Thyroid gland (tissue), 4 donors: ENCODE measurements around the gene WDPCP. TPM values are rescaled to one million over a fixed set of nuclear protein-coding genes. Genes with fewer than 3 reads are reported as not detected.
"Not testable (repeated sequence)": the region's sequence is repeated elsewhere in the genome, so short reads cannot be mapped to it uniquely, and the experiment has no call there.

Experiments
- DNase-seq, 2 donors: peaks; one replicate each; pipeline ENCODE4 v3.0.0-alpha.2; 2019
- H3K27ac ChIP-seq, 3 donors: fragments of 200-600 bp; sonication (generic); 1 replicate in 2 of 3; 2 replicates in 1 of 3; pipeline ENCODE4 v1.5.1; 2016 to 2019; ENCODE audit warnings: mild to moderate bottlenecking in 1 of 3, moderate library complexity in 1 of 3
- H3K27me3 ChIP-seq: fragments of 200-600 bp; sonication (generic); one replicate; pipeline ENCODE4 v1.5.1; 2019
- H3K36me3 ChIP-seq, 2 donors: fragments of 200-600 bp; sonication (generic); one replicate each; pipeline ENCODE4 v1.5.1; 2016 to 2019
- H3K4me1 ChIP-seq, 2 donors: fragments of 200-600 bp; sonication (generic); one replicate each; pipeline ENCODE4 v1.5.1; 2017 to 2019
- H3K4me3 ChIP-seq, 3 donors: fragments of 200-600 bp; sonication (generic); replicated peaks in 1 of 3; 1 replicate in 2 of 3; 2 replicates in 1 of 3; pipeline ENCODE4 v1.5.1; 2016; ENCODE audit warnings: mild to moderate bottlenecking in 1 of 3
- H3K9me3 ChIP-seq: fragments of 200-600 bp; sonication (generic); one replicate; pipeline ENCODE4 v1.5.1; 2017
- POLR2A ChIP-seq, 2 donors: fragments of 450-650 bp; IDR thresholded peaks; one replicate each; pipeline ENCODE4 v1.6.1; 2017; ENCODE audit warnings: antibody characterized with exemption in 2 of 2, mild to moderate bottlenecking in 2 of 2, moderate library complexity in 1 of 2
- WGBS, 2 donors: methylation state at CpG; one replicate each; pipeline ENCODE4 v1.1.5; 2017; 5-methylcytosine and 5-hydroxymethylcytosine counted together
- intact Hi-C: fragments of 100-400 bp; cut with DNase I; formaldehyde crosslinking; loops from one replicate; pipeline ENCODE4 v1.15.1; 2023
- total RNA-seq, 4 donors: library from RNA; depleted of rRNA; stranded (reverse); fragments of >200 nt; gene quantifications; one replicate each; pipeline ENCODE4 v1.2.3, GENCODE V29; 2016
- TF ChIP-seq, protein P1 (sequence below), 6 experiments: fragments of 200-600 bp in 3 of 6; fragments of 450-650 bp in 3 of 6; sonication (generic) in 3 of 6; IDR thresholded peaks; one replicate each; pipeline ENCODE4 v1.5.1; 2016 to 2019; ENCODE audit warnings: antibody characterized with exemption in 6 of 6, mild to moderate bottlenecking in 2 of 6, inconsistent platforms in 1 of 6, moderate library complexity in 1 of 6

WDPCP gene
- total RNA-seq, 4 donors from 2014 or later, result 18.3 to 33.1 (median 22.0) TPM

DNA sequence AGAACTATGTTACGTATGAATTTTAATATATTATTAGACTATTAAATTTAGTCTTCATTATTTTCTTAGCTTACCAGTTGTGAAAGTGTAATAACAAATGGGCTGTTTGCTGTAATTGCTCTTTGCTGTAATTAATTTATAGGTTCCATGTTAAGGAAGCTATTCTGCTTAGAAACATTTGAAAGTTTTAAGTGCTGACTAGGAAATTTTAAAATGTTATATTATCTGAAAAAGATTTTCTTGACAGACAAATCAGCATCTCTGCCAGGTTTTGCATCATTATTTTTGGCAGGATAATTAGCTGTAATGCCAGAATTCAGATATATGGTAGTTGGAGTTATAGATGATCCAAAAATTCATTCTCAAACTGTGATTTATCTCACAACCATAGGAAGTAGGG, 495.4 kb downstream of the WDPCP start:
- no peak for DNase-seq
- intact Hi-C loops, result no loop called here
- Histone ChIP-seq H3K4me1 (no peaks in the 10 kb centered on the region), H3K36me3 (no peaks in the 10 kb centered on the region), H3K27ac (no peak overlapping the region), H3K27me3 (no peaks in the 10 kb centered on the region), H3K9me3 (no peaks in the 10 kb centered on the region), H3K4me3 (no peak overlapping the region)
- TF ChIP-seq POLR2A (IDR thresholded peaks at IDR 0.05), result no peak
- TF ChIP-seq, protein P1, sequence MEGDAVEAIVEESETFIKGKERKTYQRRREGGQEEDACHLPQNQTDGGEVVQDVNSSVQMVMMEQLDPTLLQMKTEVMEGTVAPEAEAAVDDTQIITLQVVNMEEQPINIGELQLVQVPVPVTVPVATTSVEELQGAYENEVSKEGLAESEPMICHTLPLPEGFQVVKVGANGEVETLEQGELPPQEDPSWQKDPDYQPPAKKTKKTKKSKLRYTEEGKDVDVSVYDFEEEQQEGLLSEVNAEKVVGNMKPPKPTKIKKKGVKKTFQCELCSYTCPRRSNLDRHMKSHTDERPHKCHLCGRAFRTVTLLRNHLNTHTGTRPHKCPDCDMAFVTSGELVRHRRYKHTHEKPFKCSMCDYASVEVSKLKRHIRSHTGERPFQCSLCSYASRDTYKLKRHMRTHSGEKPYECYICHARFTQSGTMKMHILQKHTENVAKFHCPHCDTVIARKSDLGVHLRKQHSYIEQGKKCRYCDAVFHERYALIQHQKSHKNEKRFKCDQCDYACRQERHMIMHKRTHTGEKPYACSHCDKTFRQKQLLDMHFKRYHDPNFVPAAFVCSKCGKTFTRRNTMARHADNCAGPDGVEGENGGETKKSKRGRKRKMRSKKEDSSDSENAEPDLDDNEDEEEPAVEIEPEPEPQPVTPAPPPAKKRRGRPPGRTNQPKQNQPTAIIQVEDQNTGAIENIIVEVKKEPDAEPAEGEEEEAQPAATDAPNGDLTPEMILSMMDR (IDR thresholded peaks at IDR 0.05), result no peak
- 0 to 47% methylated on average over 1 of the region's 1 CpG for WGBS, 2 donors

DNA sequence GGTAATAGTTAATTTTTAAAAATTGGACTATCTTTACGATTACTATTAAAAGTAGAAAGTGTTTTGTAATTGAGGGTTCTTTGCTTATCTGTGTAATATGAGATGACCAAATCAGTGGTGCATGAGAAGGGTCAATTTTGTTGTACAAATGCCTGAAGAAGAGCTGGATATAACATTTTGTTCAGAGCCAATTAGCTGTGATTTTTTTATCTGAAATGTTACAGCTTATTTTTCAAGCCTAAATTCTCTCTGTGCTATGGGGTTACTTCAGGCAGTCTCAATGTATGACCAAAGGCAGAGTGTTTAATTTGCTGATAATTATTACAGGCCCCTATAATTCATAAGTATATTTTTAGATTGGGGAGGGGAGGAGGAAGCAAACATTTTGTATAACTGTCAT, 495.9 kb downstream of the WDPCP start:
- no peaks in the 10 kb centered on the region for H3K9me3 ChIP-seq
- TF ChIP-seq, protein P1 (IDR thresholded peaks at IDR 0.05), result no peak
- TF ChIP-seq POLR2A (IDR thresholded peaks at IDR 0.05), result no peak
- H3K36me3 ChIP-seq, result no peaks in the 10 kb centered on the region
- intact Hi-C loops, result no loop called here
- H3K27me3 ChIP-seq, result no peaks in the 10 kb centered on the region
- WGBS, 2 donors, result 85 to 90% methylated on average over 1 of the region's 1 CpG
- H3K4me3 ChIP-seq, result no peak overlapping the region
- DNase-seq, result no peak
- no peak overlapping the region for H3K27ac ChIP-seq
- no peaks in the 10 kb centered on the region for H3K4me1 ChIP-seq

DNA sequence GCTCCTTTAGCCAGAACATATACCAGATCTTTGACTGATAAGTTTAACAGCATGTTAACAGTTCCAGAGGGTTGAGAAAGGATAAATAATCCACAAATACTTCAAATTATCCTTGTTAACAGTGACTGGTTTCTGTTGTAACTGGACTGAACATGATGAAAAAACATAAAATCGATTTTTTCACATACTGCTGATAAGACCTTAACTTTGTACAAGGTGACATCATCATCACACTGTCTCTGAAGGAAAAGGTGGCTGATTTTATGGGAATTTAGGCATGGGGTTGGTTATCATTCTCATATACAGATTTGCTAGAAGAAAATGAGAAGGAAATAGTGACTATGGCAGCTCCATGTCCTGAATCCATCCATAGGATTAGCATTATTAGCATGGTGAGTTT, 501.6 kb downstream of the WDPCP start:
- H3K4me3 ChIP-seq, result no peak overlapping the region
- H3K4me1 ChIP-seq, result no peaks in the 10 kb centered on the region
- TF ChIP-seq, protein P1 (IDR thresholded peaks at IDR 0.05), result no peak
- no peak for TF ChIP-seq POLR2A (IDR thresholded peaks at IDR 0.05)
- DNase-seq, result no peak
- intact Hi-C loops, result no loop called here
- WGBS, 2 donors, result 50 to 61% methylated on average over 1 of the region's 1 CpG
- no peaks in the 10 kb centered on the region for H3K27me3 ChIP-seq
- no peaks in the 10 kb centered on the region for H3K9me3 ChIP-seq
- H3K27ac ChIP-seq, result no peak overlapping the region
- H3K36me3 ChIP-seq, result no peaks in the 10 kb centered on the region

DNA sequence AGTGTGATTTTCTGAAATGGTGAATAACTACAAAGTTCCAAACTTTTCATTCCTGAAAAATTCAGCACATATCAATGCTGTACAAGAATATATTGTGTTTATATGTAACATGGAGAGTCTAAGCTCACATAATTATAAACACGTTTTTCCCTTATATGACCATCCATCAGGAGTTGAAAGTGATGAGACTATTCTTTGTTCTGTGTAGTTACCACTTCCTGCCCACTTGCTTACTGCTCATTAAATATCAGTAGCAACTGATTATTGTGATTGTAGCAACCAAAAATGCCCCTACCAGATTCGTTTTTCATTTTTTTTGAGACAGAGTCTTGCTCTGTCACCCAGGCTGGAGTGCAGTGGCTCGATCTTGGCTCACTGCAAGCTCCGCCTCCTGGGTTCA, 506.9 kb downstream of the WDPCP start:
- H3K27ac ChIP-seq, result no peak overlapping the region
- intact Hi-C loops, result no loop called here
- no peaks in the 10 kb centered on the region for H3K4me1 ChIP-seq
- no peaks in the 10 kb centered on the region for H3K9me3 ChIP-seq
- no peak for DNase-seq
- no peaks in the 10 kb centered on the region for H3K36me3 ChIP-seq
- TF ChIP-seq POLR2A (IDR thresholded peaks at IDR 0.05), result no peak
- TF ChIP-seq, protein P1 (IDR thresholded peaks at IDR 0.05), result no peak
- H3K4me3 ChIP-seq, result no peak overlapping the region
- H3K27me3 ChIP-seq, result no peaks in the 10 kb centered on the region
- WGBS, 2 donors, result 81 to 87% methylated on average over 4 of the region's 4 CpGs

DNA sequence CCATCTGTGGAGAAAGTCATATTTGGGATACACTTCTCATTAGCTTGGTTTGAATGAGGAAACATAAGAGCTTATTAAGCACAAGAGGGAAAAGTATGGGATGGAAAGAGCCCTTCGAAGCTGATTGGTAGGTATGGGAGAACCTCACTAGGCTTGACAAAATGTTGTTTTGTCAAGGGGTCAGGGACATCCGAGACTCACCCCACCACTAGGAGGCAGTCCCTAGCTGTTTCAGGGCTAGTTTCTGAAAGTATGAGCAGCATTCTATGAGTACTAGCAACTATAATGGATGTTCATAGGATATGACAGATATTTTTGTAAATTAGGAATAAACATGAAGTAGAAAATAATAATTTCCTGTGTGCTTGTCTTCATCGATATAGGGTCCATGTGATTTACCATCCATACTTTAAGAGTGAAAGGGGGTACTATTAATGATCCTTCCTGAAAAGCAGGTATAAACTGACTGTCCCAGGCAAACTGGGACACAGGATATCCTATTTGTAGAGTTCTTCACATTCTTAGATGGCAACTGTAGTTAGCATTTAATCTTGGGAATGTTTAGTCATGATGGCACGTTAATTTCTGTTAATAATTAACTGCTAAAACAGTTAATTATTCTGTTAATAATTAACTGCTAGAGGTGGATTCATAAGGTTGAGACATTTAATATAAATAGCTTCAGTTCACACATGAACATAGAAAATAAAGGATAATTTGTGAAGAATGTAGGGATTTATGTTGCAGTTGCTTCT, 509.2 kb downstream of the WDPCP start:
- Histone ChIP-seq H3K9me3 (no peaks in the 10 kb centered on the region), H3K27ac (no peak overlapping the region), H3K4me3 (no peak overlapping the region), H3K36me3 (no peaks in the 10 kb centered on the region), H3K4me1 (no peaks in the 10 kb centered on the region), H3K27me3 (no peaks in the 10 kb centered on the region)
- WGBS, 2 donors, result 78 to 81% methylated on average over 4 of the region's 4 CpGs
- intact Hi-C loops, result no loop called here
- no peak for DNase-seq
- no peak for TF ChIP-seq POLR2A (IDR thresholded peaks at IDR 0.05)
- TF ChIP-seq, protein P1 (IDR thresholded peaks at IDR 0.05), result no peak

DNA sequence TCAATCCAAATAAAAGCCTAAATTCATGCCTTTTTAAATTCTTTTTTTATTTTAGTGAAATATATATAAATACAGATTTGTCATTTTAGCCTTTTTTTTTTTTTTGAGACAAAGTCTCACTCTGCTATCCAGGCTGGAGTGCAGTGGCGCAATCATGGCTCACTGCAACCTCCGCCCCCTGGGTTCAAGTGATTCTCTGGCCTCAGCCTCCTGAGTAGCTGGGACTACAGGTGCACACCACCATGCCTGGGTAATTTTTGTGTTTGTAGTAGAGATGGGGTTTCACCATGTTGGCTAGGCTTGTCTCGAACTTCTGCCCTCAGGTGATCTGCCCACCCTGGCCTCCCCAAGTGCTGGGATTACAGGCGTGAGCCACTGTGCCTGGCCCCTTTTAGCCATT, 513.9 kb downstream of the WDPCP start:
- DNase-seq, H3K4me1 ChIP-seq, H3K36me3 ChIP-seq, H3K27ac ChIP-seq, H3K4me3 ChIP-seq, H3K9me3 ChIP-seq, H3K27me3 ChIP-seq, intact Hi-C loops: not testable (repeated sequence)
- 86 to 91% methylated on average over 4 of the region's 4 CpGs for WGBS, 2 donors
